ENCODE results near the gene HMCN2. TPM values are rescaled to one million over a fixed set of nuclear protein-coding genes. Genes with fewer than 3 reads are reported as not detected.
A peak's percentile ranks its signal among the peaks of the same experiment; 100 is the strongest.

The HMCN2 gene
- polyA plus RNA-seq, 1 of the 3 experiments (the other 2 are of a cell fraction): 0.15 TPM

DNA sequence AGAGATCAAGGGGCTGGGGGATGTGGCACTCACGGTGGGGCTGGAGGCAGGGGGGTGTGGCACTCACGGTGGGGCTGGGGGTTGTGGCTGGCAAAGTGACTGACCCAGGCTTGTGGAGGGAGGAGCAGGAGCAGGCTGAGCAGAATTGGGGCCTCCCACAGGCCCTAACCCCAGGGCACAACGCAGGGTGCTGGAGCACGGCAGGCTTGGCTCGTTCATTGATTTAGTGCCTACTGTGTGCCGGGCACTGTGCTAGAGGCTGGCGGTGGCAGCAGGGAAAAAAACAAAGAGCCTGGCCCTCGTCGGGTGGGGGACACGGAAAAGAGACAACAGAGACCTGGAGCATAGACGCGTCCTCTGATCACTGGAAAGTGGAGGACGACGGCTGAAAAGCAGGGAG is 80.9 kb downstream of the HMCN2 start (continued):
- no peak for TF ChIP-seq FOXM1 (IDR thresholded peaks at IDR 0.05; ENCODE audit: low read depth)
- no peak for TF ChIP-seq TAF1 (IDR thresholded peaks at IDR 0.05; ENCODE audit: borderline replicate concordance, low read depth, low read length)

- Histone ChIP-seq H3F3A (replicated peaks; ENCODE audit: insufficient read depth) (no peaks in the 10 kb centered on the region), H2AFZ (ENCODE audit: low read depth) (no peak overlapping the region), H3K4me2 (no peak overlapping the region), H3K27ac (ENCODE audit: low read depth in 2 of 2, low read length in 1 of 2) (no peak overlapping the region), H3K9ac (no peak overlapping the region), H3K4me1 (ENCODE audit: control insufficient read depth in 1 of 2, insufficient read depth in 2 of 2, low read depth in 1 of 2, low read length in 1 of 2) (peaks cover 0 to 6% of the 10 kb centered on the region in 2 experiments; a peak in 1 of 4 replicates), H3K4me3 (ENCODE audit: low read depth in 2 of 2, low read length in 1 of 2) (no peak overlapping the region), H4K20me1 (ENCODE audit: insufficient read depth) (no peaks in the 10 kb centered on the region), H3K79me2 (ENCODE audit: insufficient read depth) (no peaks in the 10 kb centered on the region), H3K27me3 (ENCODE audit: insufficient read depth) (no peaks in the 10 kb centered on the region), H3K9me2 (no peaks in the 10 kb centered on the region), H3K36me3 (replicated peaks in 1 of 2; ENCODE audit: control insufficient read depth in 1 of 2, insufficient read depth in 2 of 2, low read length in 1 of 2) (no peaks in the 10 kb centered on the region), H3K9me3 (no peaks in the 10 kb centered on the region)
- CTCF ChIA-PET: interaction anchor here (1.5 kb wide), 1 partner anchor 37 kb away, joined by 3 read pairs; no protein-coding TSS in a partner anchor
- 74% methylated on average over 7 of the region's 14 CpGs for WGBS (ENCODE audit: low lambda C conversion rate)
- TF ChIP-seq YY1 (IDR thresholded peaks at IDR 0.05; ENCODE audit: low read depth) (no peak), SIN3A (IDR thresholded peaks at IDR 0.05; ENCODE audit: borderline replicate concordance, low read depth, low read length) (no peak)
- DNase-seq: no peak
- POLR2A ChIA-PET: no interaction called here
These were observed 81.5 kb downstream of the HMCN2 start for GRCh38 chr9:130347036-130347435.

DNA sequence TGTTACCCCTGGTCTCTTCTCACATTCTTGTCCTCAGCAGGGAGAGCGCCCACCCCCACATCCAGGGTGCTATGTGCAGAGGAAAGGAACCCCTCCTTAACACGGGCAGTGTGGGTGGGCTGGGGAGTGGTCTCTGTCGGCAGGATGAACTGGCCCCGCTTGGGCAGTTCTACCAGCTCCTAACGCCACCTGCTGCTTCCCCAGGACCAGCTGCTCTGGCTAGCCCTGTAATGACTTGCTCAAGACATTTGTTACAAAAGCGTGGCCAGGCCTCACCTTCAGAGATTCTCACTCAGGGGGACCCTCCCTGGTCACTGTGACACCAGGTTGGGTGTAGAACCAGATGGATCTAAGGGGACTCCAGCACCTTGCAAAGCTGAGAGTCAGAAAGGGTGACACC is 82.4 kb downstream of the HMCN2 start:
- no peak overlapping the region for H3K9ac ChIP-seq
- H3K36me3 ChIP-seq (replicated peaks in 1 of 2; ENCODE audit: control insufficient read depth in 1 of 2, insufficient read depth in 2 of 2, low read length in 1 of 2): no peaks in the 10 kb centered on the region
- 63% methylated on average over 5 of the region's 6 CpGs for WGBS (ENCODE audit: low lambda C conversion rate)
- peaks cover 0 to 6% of the 10 kb centered on the region in 2 experiments; a peak in 1 of 4 replicates for H3K4me1 ChIP-seq (ENCODE audit: control insufficient read depth in 1 of 2, insufficient read depth in 2 of 2, low read depth in 1 of 2, low read length in 1 of 2)
- no peaks in the 10 kb centered on the region for H4K20me1 ChIP-seq (ENCODE audit: insufficient read depth)
- H3K9me3 ChIP-seq: no peaks in the 10 kb centered on the region
- no peak for TF ChIP-seq POLR2AphosphoS5 (IDR thresholded peaks at IDR 0.05; ENCODE audit: low read depth, low read length)
- no peak for TF ChIP-seq FOSL2 (IDR thresholded peaks at IDR 0.05; ENCODE audit: borderline replicate concordance, low read depth)
- TF ChIP-seq RAD21 (IDR thresholded peaks at IDR 0.05; ENCODE audit: low read length): peak; percentile 13; the same call in 1 of the 2 replicates
- no peak overlapping the region for H2AFZ ChIP-seq (ENCODE audit: low read depth)
- DNase-seq: no peak
- ChIA-PET POLR2A (no interaction called here), CTCF (interaction anchor here (0.8 to 1.5 kb wide), 3 partner anchors 36 to 240 kb away, joined by 3 read pairs; no protein-coding TSS in a partner anchor)
- no peak overlapping the region for H3K27ac ChIP-seq (ENCODE audit: low read depth in 2 of 2, low read length in 1 of 2)
- no peaks in the 10 kb centered on the region for H3F3A ChIP-seq (replicated peaks; ENCODE audit: insufficient read depth)
- no peaks in the 10 kb centered on the region for H3K9me2 ChIP-seq
- no peaks in the 10 kb centered on the region for H3K79me2 ChIP-seq (ENCODE audit: insufficient read depth)
- H3K4me2 ChIP-seq: no peak overlapping the region
- H3K4me3 ChIP-seq (ENCODE audit: low read depth in 2 of 2, low read length in 1 of 2): no peak overlapping the region
- no peaks in the 10 kb centered on the region for H3K27me3 ChIP-seq (ENCODE audit: insufficient read depth)

- TF ChIP-seq FOXM1 (IDR thresholded peaks at IDR 0.05; ENCODE audit: low read depth) (no peak), RAD21 (IDR thresholded peaks at IDR 0.05; ENCODE audit: low read length) (no peak), NRF1 (IDR thresholded peaks at IDR 0.05; ENCODE audit: low read depth, low read length) (no peak)
- no peak for DNase-seq
- Histone ChIP-seq H3K9me2 (no peaks in the 10 kb centered on the region), H3K4me1 (ENCODE audit: control insufficient read depth in 1 of 2, insufficient read depth in 2 of 2, low read depth in 1 of 2, low read length in 1 of 2) (peaks cover 0 to 3% of the 10 kb centered on the region in 2 experiments; a peak in 1 of 4 replicates), H3F3A (replicated peaks; ENCODE audit: insufficient read depth) (no peaks in the 10 kb centered on the region), H3K27ac (ENCODE audit: low read depth in 2 of 2, low read length in 1 of 2) (no peak overlapping the region), H3K36me3 (replicated peaks in 1 of 2; ENCODE audit: control insufficient read depth in 1 of 2, insufficient read depth in 2 of 2, low read length in 1 of 2) (no peaks in the 10 kb centered on the region), H3K4me2 (no peak overlapping the region), H3K79me2 (ENCODE audit: insufficient read depth) (no peaks in the 10 kb centered on the region), H4K20me1 (ENCODE audit: insufficient read depth) (no peaks in the 10 kb centered on the region), H3K9me3 (no peaks in the 10 kb centered on the region), H3K27me3 (ENCODE audit: insufficient read depth) (no peaks in the 10 kb centered on the region), H2AFZ (ENCODE audit: low read depth) (no peak overlapping the region), H3K9ac (no peak overlapping the region), H3K4me3 (ENCODE audit: low read depth in 2 of 2, low read length in 1 of 2) (no peak overlapping the region)
- ChIA-PET POLR2A (no interaction called here), CTCF (interaction anchor here (0.8 to 1.5 kb wide), 3 partner anchors 36 to 241 kb away, joined by 3 read pairs; no protein-coding TSS in a partner anchor)
- 83% methylated on average over 17 of the region's 21 CpGs for WGBS (ENCODE audit: low lambda C conversion rate)
These were observed 82.8 kb downstream of the HMCN2 start for GRCh38 chr9:130348341-130348740.
